PFSK-1 (cell line): ENCODE results near the gene BCAT1.

ENCODE experiments used
- POLR2AphosphoS5 ChIP-seq: IDR thresholded peaks from 2 replicates; pipeline ENCODE4 v1.6.1; 2012; ENCODE audit warnings: low read depth, mild to moderate bottlenecking, control low read depth, low read length, moderate library complexity
- TAF1 ChIP-seq: IDR thresholded peaks from 2 replicates; pipeline ENCODE4 v1.6.1; 2012; ENCODE audit warnings: low read length, control low read depth, borderline replicate concordance; ENCODE audit not compliant: insufficient read depth
- TF ChIP-seq, protein P1 (sequence below), 2 experiments: IDR thresholded peaks; 2 replicates each; pipeline versions ENCODE4 v1.6.1 to v1.8.0; 2011 to 2012; ENCODE audit warnings: low read depth in 2 of 2, low read length in 2 of 2, control low read depth in 1 of 2, inconsistent platforms in 1 of 2, mild to moderate bottlenecking in 1 of 2, moderate library complexity in 1 of 2; ENCODE audit not compliant: insufficient read depth in 1 of 2

DNA sequence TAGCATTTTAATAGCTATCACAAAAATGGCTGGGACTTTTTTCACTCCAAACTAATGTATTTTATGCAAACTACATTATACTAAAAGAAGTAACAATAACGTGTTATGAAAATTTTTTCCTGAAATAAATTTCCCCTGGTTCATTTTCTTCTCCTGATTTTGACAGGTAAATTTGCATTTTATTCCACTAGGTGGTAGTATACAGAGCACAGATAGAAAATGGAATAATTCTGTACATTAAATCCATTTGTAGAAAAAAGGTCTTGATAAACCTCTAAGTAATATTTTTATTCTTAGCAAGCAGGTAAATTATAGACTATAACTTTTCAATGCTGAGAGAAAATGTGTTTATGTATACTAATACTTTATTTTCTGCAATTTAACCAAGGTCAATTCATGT lies 96.5 kb downstream of the BCAT1 start:
- no peak for TF ChIP-seq POLR2AphosphoS5
- TF ChIP-seq, protein P1, sequence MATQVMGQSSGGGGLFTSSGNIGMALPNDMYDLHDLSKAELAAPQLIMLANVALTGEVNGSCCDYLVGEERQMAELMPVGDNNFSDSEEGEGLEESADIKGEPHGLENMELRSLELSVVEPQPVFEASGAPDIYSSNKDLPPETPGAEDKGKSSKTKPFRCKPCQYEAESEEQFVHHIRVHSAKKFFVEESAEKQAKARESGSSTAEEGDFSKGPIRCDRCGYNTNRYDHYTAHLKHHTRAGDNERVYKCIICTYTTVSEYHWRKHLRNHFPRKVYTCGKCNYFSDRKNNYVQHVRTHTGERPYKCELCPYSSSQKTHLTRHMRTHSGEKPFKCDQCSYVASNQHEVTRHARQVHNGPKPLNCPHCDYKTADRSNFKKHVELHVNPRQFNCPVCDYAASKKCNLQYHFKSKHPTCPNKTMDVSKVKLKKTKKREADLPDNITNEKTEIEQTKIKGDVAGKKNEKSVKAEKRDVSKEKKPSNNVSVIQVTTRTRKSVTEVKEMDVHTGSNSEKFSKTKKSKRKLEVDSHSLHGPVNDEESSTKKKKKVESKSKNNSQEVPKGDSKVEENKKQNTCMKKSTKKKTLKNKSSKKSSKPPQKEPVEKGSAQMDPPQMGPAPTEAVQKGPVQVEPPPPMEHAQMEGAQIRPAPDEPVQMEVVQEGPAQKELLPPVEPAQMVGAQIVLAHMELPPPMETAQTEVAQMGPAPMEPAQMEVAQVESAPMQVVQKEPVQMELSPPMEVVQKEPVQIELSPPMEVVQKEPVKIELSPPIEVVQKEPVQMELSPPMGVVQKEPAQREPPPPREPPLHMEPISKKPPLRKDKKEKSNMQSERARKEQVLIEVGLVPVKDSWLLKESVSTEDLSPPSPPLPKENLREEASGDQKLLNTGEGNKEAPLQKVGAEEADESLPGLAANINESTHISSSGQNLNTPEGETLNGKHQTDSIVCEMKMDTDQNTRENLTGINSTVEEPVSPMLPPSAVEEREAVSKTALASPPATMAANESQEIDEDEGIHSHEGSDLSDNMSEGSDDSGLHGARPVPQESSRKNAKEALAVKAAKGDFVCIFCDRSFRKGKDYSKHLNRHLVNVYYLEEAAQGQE (IDR thresholded peaks at IDR 0.05; ENCODE audit: insufficient read depth in 1 of 2, low read depth in 2 of 2, low read length in 2 of 2): no peak
- no peak for TF ChIP-seq TAF1
